HTERT RPE-1 (cell line): ENCODE measurements around the gene NPAS2.

ENCODE experiments used
- in situ Hi-C: fragments of 300-500 bp; cut with MboI; formaldehyde crosslinking; loops from 4 replicates; pipeline ENCODE4 v1.14.3; 2020; ENCODE audit warnings: low sequenced_read_pairs

NPAS2 gene

DNA sequence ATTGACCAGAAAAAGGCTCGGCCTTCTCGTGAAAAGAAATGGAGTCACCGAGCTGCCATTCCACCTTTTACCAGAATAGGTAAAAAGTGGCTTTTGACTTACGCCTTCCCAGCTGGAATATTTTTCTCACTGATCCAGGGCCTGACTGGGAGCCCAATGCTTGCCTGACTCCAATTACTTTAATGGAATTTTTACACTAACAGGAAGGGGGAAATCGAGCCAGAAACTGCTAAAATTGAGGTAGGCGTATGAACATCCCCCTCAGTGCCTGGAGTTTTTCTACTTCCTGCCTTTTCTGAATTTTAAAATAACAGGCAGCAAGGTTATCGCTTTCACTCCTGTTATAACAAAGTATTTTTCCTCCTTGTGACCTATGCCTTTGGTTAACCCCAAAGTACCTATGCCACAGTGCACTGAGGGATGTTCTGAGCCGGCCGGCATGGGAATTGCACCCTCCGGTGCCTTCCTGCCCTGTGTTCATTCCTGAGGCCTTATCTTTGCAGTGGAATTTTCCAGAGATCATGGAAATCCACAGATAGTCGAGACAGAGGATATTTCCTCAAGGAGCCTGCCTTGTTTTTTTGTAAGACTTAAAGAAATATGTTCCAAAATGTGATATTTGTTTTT, 163.9 kb downstream of the NPAS2 start:
- in situ Hi-C loops, result no loop called here

DNA sequence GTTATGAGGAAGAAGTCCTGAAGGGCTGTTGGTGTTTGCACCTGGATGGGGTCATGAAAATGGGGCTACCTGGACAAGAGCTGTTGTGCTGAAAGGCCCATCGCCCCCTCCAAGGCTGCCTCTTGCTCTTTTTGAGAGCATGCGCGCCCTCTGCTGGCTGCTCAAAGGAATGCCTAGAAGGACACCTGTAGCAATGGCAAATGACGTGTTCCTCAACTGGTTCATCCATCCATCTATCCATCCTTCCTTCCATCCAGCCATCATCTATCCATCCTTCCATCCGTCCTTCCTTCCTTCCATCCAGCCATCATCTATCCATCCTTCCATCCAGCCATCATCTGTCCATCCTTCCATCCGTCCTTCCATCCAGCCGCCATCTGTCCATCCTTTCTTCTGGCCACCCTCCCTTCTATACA, 165.0 kb downstream of the NPAS2 start:
- in situ Hi-C loops, result no loop called here

DNA sequence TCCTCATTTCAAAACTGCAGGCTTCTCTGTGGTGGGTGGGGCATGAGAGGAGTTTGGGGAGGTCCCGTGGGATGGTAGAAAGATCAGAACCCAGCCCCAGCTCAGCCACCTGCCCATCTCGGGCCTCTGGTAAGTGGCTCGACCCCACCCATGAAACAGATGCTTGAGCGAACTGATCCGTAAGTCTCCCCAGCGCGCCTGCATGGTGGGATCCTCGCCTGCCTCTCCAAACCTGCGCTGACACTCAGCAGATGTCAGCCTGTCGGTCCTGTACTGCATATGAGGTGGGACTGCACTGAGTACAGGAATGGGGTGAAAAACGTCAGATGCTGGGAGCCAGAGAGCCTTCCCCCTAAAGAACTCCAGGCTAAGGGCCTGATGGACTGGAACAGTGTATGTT, 166.2 kb downstream of the NPAS2 start:
- in situ Hi-C loops, result no loop called here

DNA sequence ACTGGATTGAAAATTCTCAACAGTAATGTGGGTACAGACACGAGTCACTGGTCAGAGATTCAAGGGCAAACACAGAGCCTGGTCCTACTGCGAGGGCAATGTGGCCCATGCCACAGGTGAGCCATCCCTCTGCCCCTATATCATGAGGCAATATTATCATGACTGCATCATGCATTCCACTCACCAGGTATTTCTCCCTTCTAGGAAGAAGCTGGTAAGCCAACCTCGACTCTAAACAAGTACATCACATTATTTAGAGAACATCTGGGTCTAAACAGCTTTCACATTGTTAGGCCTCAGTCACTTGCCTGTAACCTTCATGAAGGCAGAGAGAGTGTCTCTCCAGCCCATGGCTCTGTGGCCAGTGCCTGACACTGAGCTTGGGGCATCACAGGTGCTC, 167.6 kb downstream of the NPAS2 start:
- in situ Hi-C loops, result no loop called here

DNA sequence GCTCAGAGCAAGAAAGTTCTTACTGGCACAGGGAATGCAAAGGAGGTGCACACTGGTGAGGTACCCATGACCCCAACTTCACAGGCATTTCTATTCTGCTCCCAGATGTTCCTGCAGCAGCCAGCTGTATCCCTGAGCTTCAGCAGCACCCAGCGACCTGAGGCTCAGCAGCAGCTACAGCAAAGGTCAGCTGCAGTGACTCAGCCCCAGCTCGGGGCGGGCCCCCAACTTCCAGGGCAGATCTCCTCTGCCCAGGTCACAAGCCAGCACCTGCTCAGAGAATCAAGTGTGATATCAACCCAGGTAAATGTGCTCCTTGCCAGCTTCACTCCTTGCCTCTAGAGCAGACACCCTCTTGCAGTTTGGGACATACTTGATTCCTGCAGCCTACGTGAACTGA, 168.0 kb downstream of the NPAS2 start:
- in situ Hi-C loops, result no loop called here

DNA sequence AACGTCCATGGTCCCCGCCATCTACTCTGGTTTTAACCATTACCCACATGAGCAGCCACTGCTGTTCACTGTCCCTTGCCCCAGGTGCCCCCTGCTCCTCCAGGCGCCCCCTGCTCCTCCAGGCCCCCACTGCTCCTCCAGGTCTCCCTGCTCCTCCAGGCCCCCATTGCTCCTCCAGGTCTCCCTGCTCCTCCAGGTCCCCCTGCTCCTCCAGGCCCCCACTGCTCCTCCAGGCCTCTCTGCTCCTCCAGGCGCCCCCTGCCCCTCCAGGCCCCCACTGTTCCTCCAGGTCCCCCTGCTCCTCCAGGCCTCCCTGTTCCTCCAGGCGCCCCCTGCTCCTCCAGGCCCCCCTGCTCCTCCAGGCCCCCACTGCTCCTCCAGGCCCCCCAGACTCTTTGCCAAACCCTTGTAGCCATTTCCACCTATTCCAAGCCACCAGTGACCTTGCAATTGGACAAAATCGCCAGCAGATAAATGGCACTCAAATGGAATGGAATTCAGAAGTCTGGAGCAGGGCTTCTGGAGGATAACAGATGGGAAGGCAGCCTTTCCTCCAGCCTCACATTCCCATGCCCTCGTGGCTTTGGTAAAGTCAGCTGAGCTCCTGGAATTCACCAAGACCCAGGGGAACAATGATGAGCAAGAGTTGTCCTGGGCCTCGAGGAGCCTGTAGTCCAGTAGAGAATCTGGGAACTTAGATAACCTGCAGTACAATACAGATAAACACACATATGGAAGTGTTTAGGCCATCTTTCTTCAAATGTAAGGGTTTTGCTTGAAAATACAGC, 168.9 kb downstream of the NPAS2 start:
- in situ Hi-C loops, result no loop called here

DNA sequence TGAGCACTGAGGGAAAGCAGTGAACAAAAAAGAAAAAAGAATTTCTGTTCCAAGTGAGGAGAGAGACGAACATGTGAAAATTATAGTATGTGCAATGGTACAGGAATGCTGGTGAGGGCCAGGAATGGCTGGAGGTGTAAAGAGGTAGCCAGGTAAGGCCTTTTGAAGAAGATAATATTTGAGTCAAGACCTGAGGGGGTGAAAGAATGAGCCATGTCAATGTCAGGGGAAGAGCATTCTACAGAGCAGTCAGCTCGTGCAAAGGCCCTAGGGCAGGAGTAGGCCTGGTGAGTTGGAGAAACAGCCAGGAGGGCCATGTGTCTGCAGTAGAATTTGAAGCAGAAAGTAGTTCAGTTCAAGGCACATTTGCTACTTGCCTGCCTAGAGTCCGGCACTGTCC, 169.7 kb downstream of the NPAS2 start:
- in situ Hi-C loops, result no loop called here

DNA sequence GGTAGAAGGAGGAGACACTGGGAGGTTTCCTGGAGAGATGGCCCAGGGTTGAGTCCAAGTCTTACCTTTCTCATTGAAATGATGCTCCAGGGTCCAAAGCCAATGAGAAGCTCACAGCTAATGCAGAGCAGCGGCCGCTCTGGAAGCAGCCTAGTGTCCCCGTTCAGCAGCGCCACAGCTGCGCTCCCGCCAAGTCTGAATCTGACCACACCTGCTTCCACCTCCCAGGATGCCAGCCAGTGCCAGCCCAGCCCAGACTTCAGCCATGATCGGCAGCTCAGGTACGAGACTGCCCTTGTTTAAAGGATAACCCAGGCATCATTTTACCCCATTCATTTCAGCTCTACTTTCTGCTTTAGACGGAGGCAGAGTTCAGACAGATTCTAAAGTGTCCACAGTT, 170.2 kb downstream of the NPAS2 start:
- in situ Hi-C loops, result no loop called here

DNA sequence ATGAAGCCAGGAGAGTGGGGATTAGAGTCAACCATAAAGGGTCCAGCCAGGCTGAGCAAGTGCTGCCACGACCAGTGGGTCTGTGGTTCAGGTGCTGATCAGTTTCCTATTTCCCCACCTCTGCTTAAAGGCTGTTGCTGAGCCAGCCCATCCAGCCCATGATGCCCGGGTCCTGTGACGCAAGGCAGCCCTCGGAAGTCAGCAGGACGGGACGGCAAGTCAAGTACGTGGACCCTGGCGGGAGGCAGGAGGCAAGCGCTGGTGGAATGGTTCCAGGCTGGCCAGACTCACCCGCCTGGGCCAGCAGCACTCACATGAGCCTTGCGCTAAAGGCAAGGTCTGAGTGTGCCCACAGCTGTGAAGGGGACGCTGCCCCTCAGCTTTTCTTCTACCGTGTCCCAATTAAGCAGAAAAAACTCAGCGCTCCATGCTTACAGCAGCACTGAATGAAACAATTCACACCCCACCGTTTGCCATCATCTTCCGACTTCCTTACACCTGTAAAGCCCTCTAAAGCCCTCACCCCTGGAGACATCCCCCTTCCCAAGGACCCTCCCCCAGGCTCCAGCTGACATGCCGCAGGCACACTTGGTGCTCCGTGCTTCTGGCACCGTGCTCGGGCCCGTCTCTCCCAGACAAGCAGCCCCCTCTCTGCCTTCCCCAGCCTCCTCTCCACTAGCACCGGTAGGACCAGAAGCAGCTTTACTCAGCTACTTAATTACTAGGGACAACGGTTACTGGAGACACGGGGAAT, 170.9 kb downstream of the NPAS2 start:
- in situ Hi-C loops, result no loop called here

DNA sequence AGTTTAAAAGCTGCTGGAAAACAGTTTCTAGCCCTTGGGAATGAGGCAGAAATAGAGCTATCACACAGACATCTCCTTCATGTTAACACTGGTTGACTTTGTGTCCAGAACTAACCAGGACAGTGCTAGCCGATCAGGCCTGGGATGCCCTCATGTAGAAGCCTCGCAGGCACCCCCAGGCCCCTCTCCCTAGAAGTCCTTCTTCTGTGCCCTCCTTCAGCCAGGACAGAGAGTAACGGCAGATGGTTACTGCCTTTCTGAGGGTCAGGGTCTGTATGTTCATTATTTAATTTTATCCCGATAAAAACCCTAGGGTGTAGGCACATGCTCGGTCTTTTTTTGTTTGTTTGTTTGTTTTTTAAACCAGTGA, 171.4 kb downstream of the NPAS2 start:
- in situ Hi-C loops, result no loop called here

DNA sequence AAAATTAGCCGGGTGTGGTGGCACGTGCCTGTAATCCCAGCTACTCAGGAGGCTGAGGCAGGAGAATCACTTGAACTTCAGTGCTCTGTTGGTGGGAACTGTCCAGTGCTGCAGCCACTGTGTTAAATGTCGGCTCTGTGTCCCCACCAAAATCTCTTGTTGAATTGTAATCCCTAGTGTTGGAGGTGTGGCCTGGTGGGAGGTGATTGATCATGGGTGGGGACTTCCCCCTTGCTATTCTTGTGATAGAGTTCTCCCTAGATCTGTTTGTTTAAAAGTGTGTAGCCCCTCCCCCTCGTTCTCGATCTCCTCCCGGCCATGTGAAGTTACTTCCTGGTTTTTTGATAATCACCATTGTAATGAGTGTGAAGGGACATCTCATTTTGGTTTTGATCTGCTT, 172.3 kb downstream of the NPAS2 start:
- in situ Hi-C loops, result no loop called here

DNA sequence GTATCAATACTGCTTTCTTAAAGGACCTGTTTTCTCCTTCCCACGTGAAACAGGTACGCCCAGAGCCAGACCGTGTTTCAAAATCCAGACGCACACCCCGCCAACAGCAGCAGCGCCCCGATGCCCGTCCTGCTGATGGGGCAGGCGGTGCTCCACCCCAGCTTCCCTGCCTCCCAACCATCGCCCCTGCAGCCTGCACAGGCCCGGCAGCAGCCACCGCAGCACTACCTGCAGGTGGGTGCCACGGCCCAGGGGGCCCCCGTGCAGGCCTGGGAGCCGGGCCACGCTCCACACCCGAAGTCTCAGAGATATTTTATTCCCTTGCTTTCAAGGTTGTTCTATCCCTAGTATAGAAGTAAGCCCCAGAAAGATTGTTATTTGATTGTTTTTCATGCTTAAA, 173.4 kb downstream of the NPAS2 start:
- in situ Hi-C loops, result no loop called here

DNA sequence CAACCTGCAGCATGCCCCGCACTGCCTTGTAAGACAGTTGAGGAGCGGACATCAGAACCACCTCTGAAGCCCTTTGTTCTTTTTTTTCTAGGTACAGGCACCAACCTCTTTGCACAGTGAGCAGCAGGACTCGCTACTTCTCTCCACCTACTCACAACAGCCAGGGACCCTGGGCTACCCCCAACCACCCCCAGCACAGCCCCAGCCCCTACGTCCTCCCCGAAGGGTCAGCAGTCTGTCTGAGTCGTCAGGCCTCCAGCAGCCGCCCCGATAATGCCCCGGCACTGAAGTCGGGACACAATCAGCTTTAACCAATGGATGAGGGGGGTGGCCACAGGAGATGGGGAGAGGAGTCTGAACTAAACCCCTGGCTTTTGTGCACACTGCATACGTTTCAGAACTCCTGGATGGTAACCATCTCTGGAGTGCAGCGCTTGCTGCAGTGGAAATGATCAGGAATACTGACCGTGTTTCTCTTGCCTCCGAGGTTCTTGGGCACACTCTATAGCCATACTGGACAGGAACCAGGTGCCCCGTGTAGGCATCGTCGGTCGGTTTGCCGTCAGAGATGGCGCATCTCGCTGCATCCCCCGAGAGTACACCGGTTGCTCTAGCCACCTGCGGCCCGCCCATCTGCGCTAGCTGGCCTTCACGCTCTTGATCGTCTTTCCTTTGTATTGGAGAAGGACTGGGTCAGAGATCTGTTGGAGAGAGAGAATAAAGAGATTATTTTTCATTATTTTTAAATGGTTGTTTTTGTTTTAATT, 175.6 kb downstream of the NPAS2 start:
- in situ Hi-C loops, result no loop called here

DNA sequence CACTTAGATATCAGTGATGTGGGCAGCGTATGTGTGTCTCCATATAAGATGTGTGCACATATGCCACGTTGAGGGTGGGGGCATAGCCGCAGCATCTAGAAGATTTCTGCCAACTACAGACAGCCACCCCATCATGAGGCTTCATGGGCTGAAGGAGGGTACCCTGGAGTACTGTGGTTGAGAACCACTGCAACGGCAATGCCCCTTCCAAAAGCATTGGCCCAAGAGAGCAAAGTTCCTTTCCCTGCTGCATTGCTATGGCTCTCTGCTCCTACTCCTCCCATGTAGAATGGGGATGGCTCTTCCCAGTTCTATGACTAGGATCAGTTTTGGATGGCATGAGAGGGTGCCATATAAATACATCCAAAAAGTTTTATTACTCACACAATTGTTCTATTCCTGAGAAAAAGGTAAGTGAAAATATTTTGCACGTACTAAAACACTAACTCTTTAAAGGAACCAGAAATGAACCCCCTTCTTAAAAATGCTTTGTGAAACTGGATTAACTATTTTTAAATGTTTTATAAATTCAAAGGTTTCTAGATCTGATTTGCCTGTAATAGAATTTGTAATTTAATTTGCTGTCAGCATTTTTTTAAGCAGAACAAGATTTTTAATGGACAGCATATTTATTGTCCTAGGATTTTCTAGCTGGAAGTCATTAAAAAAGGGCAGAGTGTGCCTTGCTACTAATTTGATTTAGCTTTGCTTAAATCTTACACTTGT, 177.7 kb downstream of the NPAS2 start:
- in situ Hi-C loops, result no loop called here

DNA sequence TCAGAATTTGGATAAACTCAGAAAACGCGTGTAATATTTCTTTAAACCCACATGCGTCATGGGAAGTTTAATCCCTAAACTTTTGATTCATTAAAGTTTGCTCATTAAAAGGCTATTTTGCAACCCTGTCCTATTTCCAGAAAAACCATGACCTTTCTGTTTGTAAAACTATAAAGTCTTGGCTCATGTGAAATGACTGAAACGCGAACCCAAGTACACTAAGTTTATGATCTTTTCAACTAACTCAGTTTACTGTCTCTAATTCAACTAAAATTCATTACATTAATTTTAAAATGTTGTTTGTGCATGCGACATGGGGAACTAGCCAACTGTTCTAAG, 178.3 kb downstream of the NPAS2 start:
- in situ Hi-C loops, result no loop called here

DNA sequence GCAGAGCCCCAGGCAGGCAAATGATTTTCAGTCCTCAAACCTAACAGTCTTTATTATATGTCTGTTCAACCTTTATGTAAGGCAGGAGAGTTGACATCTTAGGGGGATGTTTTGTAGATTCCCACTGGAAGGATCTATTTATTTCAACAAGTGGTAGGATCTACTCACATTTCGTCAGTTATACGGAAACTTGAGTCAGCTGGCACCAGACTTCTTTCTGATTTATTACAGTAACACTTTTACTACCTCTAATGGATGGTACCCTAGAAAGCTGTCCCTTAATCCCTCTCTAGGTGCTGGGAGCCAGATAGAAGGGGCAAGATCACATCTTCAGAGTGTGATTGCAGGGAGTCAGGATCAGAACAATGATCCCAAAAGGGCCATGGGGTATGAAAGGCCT, 180.1 kb downstream of the NPAS2 start:
- in situ Hi-C loops, result no loop called here

DNA sequence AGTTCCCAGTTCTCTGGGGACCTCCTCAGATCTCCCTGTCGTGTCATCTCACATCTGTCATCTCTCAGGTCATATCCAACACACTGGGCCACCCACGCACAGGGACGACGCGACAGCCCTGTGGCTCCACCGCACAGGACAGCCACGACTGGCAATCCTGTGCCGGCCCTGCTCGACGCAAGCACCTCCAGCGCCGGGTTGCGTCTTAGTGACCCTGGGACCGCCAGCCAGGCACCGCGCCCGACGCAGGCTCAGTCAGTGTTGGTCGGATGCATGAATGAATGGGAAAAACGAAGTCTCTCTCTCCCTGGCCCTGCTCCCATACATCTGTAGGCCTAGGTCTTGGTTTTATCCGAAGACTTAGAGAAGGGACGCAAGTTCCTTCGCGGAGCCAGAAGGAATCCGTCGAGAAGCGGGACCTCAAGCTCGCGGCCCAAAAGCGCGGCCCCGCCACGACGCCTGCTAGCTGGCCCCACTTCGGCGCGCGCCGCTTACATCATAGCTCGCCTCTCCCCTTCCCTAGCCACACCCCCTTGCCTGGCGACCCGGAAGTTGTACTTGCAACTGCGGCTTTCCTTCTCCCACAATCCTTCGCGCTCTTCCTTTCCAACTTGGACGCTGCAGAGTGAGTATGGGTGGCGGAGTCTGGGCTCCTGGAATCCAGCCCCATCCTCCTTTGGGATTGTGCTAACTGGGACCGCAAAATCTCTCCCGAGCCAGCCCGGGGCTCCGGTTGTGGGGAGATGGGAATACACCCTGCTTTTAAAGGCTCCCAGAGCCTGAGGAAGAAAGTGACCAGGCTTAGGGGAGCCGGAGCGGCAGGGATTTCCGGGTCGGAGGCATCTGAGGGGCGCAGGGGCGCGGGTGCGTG, 182.0 kb downstream of the NPAS2 start, which contains the start of gene RPL31:
Gene RPL31 (plus strand): TSS at position 599 of the 871 bp plus-strand sequence. CDS start 413 bp downstream, outside the sequence.
- in situ Hi-C loops, result no loop called here

DNA sequence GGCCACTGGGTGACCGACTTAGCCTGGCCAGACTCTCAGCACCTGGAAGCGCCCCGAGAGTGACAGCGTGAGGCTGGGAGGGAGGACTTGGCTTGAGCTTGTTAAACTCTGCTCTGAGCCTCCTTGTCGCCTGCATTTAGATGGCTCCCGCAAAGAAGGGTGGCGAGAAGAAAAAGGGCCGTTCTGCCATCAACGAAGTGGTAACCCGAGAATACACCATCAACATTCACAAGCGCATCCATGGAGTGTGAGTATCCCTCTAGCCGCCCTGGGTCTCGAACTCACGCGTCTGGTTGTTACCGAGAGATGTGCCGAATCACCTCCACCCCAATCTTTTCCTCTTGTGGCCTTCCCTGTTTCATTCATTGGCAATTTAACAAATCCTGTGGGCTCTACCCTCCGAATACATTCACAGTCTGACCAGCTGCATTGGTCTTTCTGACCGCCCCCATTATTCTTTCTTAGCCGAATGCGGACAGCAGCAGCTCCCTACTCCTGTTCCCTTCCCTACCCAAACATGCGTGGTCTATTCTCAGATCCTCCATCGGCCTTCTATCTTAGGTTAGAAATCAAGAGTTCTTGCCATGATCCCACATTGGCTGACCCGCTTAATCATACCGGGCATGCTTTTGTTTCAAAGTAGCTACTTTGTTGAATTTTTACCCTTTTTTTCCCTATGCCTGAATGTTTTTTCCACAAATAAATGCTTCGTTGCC, 182.8 kb downstream of the NPAS2 start:
- in situ Hi-C loops, result no loop called here

DNA sequence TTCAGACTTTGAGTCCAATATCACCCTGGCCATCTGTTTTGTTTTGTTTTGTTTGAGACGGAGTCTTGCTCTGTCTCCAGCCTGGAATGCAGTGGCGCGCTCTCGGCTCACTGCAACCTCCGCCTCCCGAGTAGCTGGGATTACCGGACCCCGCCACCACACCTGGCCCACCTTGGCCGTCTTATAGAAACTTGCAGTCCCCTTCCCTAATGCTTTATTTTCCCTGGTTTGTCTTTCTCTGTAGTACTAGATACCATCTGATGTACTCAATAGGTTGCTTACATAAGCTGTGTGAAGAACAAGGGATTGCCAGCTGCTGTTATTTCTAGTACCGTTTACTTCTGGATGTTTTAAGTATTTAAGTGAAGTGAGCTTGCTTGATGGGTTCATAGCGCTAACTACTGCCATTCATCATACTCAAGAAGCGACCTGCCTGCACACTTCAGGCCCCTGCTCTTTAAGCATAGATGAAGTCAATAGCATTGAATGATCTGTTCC, 183.4 kb downstream of the NPAS2 start:
- in situ Hi-C loops, result no loop called here
